Erythroblast (primary cell): ENCODE results near the gene OPCML.

Experiments
- DNase-seq, 2 experiments: peaks; one replicate each; lab custom pipeline; 2025; lab: John Stamatoyannopoulos, UW
- GATA1 ChIP-seq: IDR thresholded peaks from 2 replicates; pipeline ENCODE4 v1.6.1; 2011; ENCODE audit warnings: low read depth, mild to moderate bottlenecking, control low read depth, low read length, moderate library complexity
- POLR2A ChIP-seq: IDR thresholded peaks from 2 replicates; pipeline ENCODE4 v1.6.1; 2011; ENCODE audit warnings: mild to moderate bottlenecking, low read length

OPCML gene

GRCh38 chr11:132528181-132528580, 1004.1 kb downstream of the OPCML start:
- no peak for DNase-seq
- no peak for TF ChIP-seq GATA1
- no peak for TF ChIP-seq POLR2A

- TF ChIP-seq GATA1 (no peak), POLR2A (no peak)
- no peak for DNase-seq
Observed at GRCh38 chr11:132523929-132524328, 1008.4 kb downstream of the OPCML start.

- no peak for DNase-seq
- TF ChIP-seq GATA1, result no peak
- no peak for TF ChIP-seq POLR2A
Observed at GRCh38 chr11:132520199-132520598, 1012.1 kb downstream of the OPCML start.

GRCh38 chr11:132519241-132519815, 1013.0 kb downstream of the OPCML start:
- TF ChIP-seq GATA1 (no peak), POLR2A (no peak)
- DNase-seq, result no peak

- TF ChIP-seq GATA1, result no peak
- no peak for TF ChIP-seq POLR2A
- no peak for DNase-seq
Observed at GRCh38 chr11:132504501-132505041, 1027.7 kb downstream of the OPCML start.

- DNase-seq, result no peak
- no peak for TF ChIP-seq GATA1
Observed at GRCh38 chr11:132501356-132501755, 1030.9 kb downstream of the OPCML start.

- no peak for DNase-seq
- TF ChIP-seq GATA1 (no peak), POLR2A (no peak)
Observed at GRCh38 chr11:132499661-132500060, 1032.6 kb downstream of the OPCML start.

DNA sequence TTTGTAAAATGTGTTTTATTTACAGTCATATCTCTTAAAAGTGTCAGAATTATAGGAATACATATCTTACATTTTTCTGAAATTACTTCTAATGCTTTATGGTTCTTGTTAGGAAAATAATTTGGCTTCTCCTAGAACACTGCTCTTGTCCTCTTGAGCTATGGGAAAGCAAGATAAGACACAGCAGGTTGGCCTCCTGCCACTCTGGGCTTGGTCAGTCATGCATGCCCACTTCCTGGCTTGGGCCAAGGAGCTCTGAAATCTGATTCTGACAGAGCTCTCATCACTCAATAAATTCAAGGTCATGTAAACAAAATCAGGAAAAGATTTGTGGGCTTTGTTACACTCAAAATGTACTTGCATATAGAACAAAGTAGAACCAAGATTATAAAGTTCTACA, 1036.0 kb downstream of the OPCML start:
- no peak for DNase-seq
- TF ChIP-seq GATA1, result no peak
- TF ChIP-seq POLR2A, result no peak

DNA sequence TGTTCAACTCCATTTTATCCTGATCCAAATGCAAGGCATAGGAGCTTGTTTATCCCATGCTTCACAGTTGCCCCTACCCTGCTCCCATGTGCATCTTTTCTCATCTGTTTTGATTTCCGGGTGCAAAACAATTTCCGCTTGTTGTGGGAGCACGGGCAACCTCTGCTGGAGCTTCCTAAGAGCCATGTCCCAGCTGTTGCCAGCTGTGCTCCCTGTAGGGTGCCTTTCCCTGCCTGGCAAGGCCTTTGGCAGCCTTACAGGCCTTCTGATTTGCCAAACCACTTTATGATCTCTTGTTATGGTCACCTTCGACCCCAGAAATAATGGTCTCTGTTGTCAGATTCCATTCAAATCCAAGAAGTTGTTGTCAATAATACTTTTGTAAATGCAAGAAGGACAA, 1038.5 kb downstream of the OPCML start:
- no peak for DNase-seq
- no peak for TF ChIP-seq POLR2A
- TF ChIP-seq GATA1, result no peak

DNA sequence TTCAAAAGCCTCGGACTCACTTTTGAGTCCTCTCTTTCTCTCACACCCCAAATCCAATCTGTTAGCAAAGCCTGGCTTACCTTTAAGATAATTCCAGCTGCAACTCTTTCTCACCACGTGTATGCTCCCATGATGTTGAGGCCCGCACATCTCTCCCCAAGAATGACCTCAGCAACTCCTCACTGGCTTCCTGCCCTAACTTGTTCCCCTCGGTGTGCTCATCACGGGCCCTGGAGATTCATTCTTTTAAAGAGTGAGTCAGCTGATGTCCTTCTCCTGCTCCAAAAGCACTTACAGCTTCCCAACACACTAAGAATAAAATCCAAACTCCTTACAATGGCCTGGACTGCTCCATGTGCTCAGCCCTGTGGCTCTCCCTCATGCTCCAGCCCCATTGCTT, 1041.3 kb downstream of the OPCML start:
- no peak for TF ChIP-seq POLR2A
- no peak for DNase-seq

DNA sequence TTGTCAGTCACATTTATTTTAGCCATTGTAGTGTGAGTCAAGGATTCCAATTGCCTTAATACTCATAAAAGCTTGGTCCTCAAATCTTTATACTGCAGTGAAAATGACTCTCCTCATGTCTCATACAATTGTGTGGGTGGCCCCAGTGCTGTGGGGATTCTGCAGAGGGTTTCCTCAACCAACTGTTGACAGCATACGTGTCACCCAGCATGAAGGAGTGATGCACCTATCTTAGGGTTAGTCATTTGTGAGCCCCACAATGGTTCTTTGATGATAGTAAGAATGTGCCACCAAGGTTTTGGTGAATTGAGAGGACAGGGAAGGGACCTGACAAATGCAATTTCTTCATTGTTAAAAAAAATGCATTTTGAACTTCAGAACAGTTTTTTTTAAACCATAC, 1046.2 kb downstream of the OPCML start:
- DNase-seq, result no peak
- no peak for TF ChIP-seq GATA1
- TF ChIP-seq POLR2A, result no peak

- no peak for DNase-seq
- TF ChIP-seq POLR2A (no peak), GATA1 (no peak)
Observed at GRCh38 chr11:132475026-132475425, 1057.3 kb downstream of the OPCML start.

DNA sequence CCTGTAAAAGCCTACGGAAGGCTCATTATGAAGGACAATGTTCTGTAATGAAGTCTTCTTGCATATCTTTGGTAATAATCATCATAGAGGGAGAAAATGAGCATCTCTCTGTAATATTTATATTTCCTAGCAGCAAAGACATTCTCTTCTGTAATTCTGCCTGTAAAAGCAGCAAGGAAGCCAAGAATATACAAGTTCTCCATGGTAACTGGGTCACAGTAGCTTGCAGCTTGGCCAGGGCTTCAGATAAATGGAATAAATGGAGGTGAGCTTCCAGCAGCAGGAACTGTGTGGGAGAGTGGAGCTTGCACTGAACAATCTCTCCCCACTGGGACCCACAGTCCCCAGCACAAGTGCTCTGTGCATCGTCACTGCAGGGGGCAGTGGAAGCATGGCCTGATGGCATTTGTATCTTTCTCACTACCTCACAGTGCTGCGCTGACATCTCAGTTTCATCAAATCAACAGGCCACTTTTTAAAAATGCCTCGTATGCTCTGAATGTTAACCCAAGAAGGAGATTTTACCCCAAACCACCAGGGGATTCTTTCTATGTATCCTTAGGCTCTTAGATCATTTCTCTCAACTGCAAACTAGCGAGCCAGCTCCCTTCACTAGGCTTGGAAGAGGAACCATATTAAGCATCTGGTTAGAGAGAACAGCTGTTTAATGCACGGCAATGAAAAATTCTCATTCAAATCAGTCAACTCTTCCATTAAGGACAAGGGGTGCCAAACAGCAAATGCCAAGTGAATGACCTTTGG, 1059.7 kb downstream of the OPCML start:
- no peak for DNase-seq
- TF ChIP-seq POLR2A (no peak), GATA1 (no peak)

DNA sequence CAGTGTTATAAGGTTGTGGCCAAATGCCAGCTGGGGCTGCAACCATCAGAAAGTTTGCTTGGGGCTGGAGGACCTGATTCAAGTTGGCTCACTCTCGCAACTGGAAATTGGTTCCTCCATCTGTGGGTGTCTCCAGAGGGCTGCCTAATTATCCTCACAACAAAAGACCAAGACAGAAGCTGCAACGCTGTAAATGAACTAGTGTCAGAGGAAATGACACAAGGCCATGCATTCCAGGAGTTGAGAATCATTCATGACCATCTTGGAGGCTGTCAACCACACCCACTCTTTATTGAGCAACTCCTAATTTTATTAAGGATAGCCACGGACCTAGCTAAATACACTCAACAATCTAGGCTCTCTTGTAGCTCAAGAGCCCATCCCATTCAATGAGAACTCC, 1060.8 kb downstream of the OPCML start:
- no peak for TF ChIP-seq GATA1
- TF ChIP-seq POLR2A, result no peak

More for the DNA sequence above, 1060.8 kb downstream of the OPCML start:
- DNase-seq, result no peak
